Panc1 (cell line): Measurements from ENCODE around the gene SV2C. TPM values are rescaled to one million over a fixed set of nuclear protein-coding genes. Genes with fewer than 3 reads are reported as not detected.

ENCODE experiments used
- ATAC-seq: fragments of 200-7000 bp; cut with Tn5 transposase; 2 replicates; pipeline ENCODE4 v1.9.1; 2020; ENCODE audit warnings: mild to moderate bottlenecking, moderate library complexity
- BruUV-seq: library from RNA; stranded (reverse); fragments of 400-500 nt; replicated peaks from 2 replicates; lab custom pipeline; 2021; lab: Mats Ljungman, UMichigan
- CTCF ChIA-PET: fragments of 300-600 bp; sonication (Branson Sonifier 250); formaldehyde crosslinking; loops from one replicate; lab custom pipeline; 2022; ENCODE audit warnings: antibody characterized with exemption; lab: Charles Lee
- POLR2A ChIA-PET: fragments of 300-600 bp; sonication (Branson Sonifier 250); formaldehyde crosslinking; loops from one replicate; lab custom pipeline; 2022; ENCODE audit warnings: antibody characterized with exemption; lab: Charles Lee
- DNase-seq: peaks from one replicate; pipeline ENCODE4 v3.0.0-alpha.2; 2010; ENCODE audit warnings: low read depth, low spot score
- H3K27ac ChIP-seq: 2 replicates; pipeline ENCODE4 v1.5.1; 2011; ENCODE audit warnings: mild to moderate bottlenecking, low read length, inconsistent platforms
- H3K27me3 ChIP-seq: fragments of 200-500 bp; sonication (Bioruptor generic); 2 replicates; pipeline ENCODE4 v1.6.0; 2014; ENCODE audit warnings: low read length, inconsistent platforms; ENCODE audit not compliant: control insufficient read depth, insufficient read depth
- H3K36me3 ChIP-seq: fragments of 200-500 bp; sonication (Bioruptor generic); 2 replicates; pipeline ENCODE4 v1.5.1; 2014; ENCODE audit warnings: inconsistent platforms, mild to moderate bottlenecking, low read length, moderate library complexity; ENCODE audit not compliant: control insufficient read depth, insufficient read depth
- H3K4me1 ChIP-seq: 2 replicates; pipeline ENCODE4 v1.5.1; 2011; ENCODE audit warnings: inconsistent platforms, mild to moderate bottlenecking, low read length, moderate library complexity; ENCODE audit not compliant: control insufficient read depth, insufficient read depth
- H3K4me3 ChIP-seq, 2 experiments: 2 replicates each; pipeline ENCODE4 v1.5.1; 2011 to 2012; ENCODE audit warnings: low read depth in 2 of 2, low read length in 2 of 2, mild to moderate bottlenecking in 2 of 2, inconsistent platforms in 1 of 2, moderate library complexity in 1 of 2
- H3K9me3 ChIP-seq: fragments of 200-500 bp; sonication (Bioruptor generic); 2 replicates; pipeline ENCODE4 v1.5.1; 2014; ENCODE audit warnings: low read depth, mild to moderate bottlenecking, inconsistent platforms, low read length, moderate library complexity; ENCODE audit not compliant: control insufficient read depth, insufficient read depth
- CTCF ChIP-seq: fragments of 450-650 bp; IDR thresholded peaks from 2 replicates; pipeline ENCODE4 v1.5.1; 2017; ENCODE audit warnings: mild to moderate bottlenecking
- POLR2AphosphoS5 ChIP-seq: IDR thresholded peaks from 2 replicates; pipeline ENCODE4 v1.6.1; 2012; ENCODE audit warnings: mild to moderate bottlenecking, low read depth, low read length, moderate library complexity
- REST ChIP-seq, 2 experiments: IDR thresholded peaks; 2 replicates each; pipeline ENCODE4 v1.6.1; 2011 to 2012; ENCODE audit warnings: low read depth in 2 of 2, control low read depth in 1 of 2, low read length in 1 of 2, mild to moderate bottlenecking in 1 of 2, moderate library complexity in 1 of 2; ENCODE audit not compliant: insufficient read depth in 1 of 2
- SIN3A ChIP-seq: IDR thresholded peaks from 2 replicates; pipeline ENCODE4 v1.6.1; 2012; ENCODE audit warnings: low read depth, mild to moderate bottlenecking, low read length, moderate library complexity, borderline replicate concordance; ENCODE audit not compliant: insufficient read depth
- TCF7L2 ChIP-seq: IDR thresholded peaks from 2 replicates; pipeline ENCODE4 v1.6.1; 2011; ENCODE audit warnings: mild to moderate bottlenecking, low read depth, low read length, inconsistent platforms
- in situ Hi-C: cut with HindIII; loops from 2 replicates; pipeline ENCODE4 v1.10.0; 2016; ENCODE audit warnings: low sequenced_read_pairs, low pct_unique_long_range_greater_than_20kb
- intact Hi-C: fragments of 100-400 bp; cut with micrococcal nuclease; formaldehyde crosslinking; loops from one replicate; pipeline ENCODE4 v1.10.0; 2022; ENCODE audit not compliant: unreplicated experiment
- total RNA-seq: library from RNA; stranded (reverse); gene quantifications from one replicate; pipeline ENCODE4 v1.2.1, GENCODE V29; 2021; ENCODE audit not compliant: unreplicated experiment

Gene SV2C
- total RNA-seq, 1 experiment from 2014 or later: not detected

- DNase-seq (no peak), ATAC-seq (no peak)
- Histone ChIP-seq H3K36me3 (no peaks in the 10 kb centered on the region), H3K27ac (no peak overlapping the region), H3K9me3 (no peaks in the 10 kb centered on the region), H3K27me3 (peaks cover 17% of the 10 kb centered on the region), H3K4me3 (no peak overlapping the region), H3K4me1 (no peaks in the 10 kb centered on the region)
- TF ChIP-seq CTCF (no peak), REST (IDR thresholded peaks at IDR 0.05; ENCODE audit: insufficient read depth in 1 of 2, low read depth in 2 of 2, low read length in 1 of 2) (no peak), POLR2AphosphoS5 (no peak)
- in situ Hi-C loops: no loop called here
- CTCF ChIA-PET: no interaction called here
- POLR2A ChIA-PET: no interaction called here
- BruUV-seq: no TSS peak
- intact Hi-C loops: loop anchor here (2.0 to 10.0 kb wide), 2 partner anchors 373 to 523 kb away; no protein-coding TSS in a partner anchor
Observed at GRCh38 chr5:76257225-76257833, 174.1 kb downstream of the SV2C start.

- CTCF ChIA-PET: no interaction called here
- in situ Hi-C loops: no loop called here
- no peak for ATAC-seq
Observed at GRCh38 chr5:76257897-76258296, 174.7 kb downstream of the SV2C start.

More at GRCh38 chr5:76257897-76258296, 174.7 kb downstream of the SV2C start:
- no peak for DNase-seq
- no peaks in the 10 kb centered on the region for H3K36me3 ChIP-seq
- no peak overlapping the region for H3K4me3 ChIP-seq
- intact Hi-C loops: loop anchor here (2.0 to 10.0 kb wide), 2 partner anchors 373 to 523 kb away; no protein-coding TSS in a partner anchor
- H3K27me3 ChIP-seq: peaks cover 16% of the 10 kb centered on the region
- no peaks in the 10 kb centered on the region for H3K9me3 ChIP-seq
- H3K4me1 ChIP-seq: no peaks in the 10 kb centered on the region
- POLR2A ChIA-PET: no interaction called here
- no TSS peak for BruUV-seq
- TF ChIP-seq REST (IDR thresholded peaks at IDR 0.05; ENCODE audit: insufficient read depth in 1 of 2, low read depth in 2 of 2, low read length in 1 of 2): no peak
- TF ChIP-seq SIN3A: no peak
- TF ChIP-seq POLR2AphosphoS5: no peak
- TF ChIP-seq CTCF: no peak
- TF ChIP-seq TCF7L2: no peak
- H3K27ac ChIP-seq: no peak overlapping the region
